CD14-positive monocyte (primary cell): ENCODE results near the gene PTPRN2. TPM values are rescaled to one million over a fixed set of nuclear protein-coding genes. Genes with fewer than 3 reads are reported as not detected.

Source experiments
- DNase-seq, 3 donors: peaks; one replicate each; pipeline ENCODE4 v3.0.0-alpha.2; 2011 to 2022
- H2AFZ ChIP-seq: 2 replicates; pipeline ENCODE4 v1.6.0; 2012; ENCODE audit warnings: mild to moderate bottlenecking, low read depth, low read length, inconsistent platforms; ENCODE audit not compliant: insufficient read depth, poor library complexity, severe bottlenecking
- H3K27ac ChIP-seq, 2 donors: 1 replicate in 1 of 2; 2 replicates in 1 of 2; pipeline ENCODE4 v1.5.1; 2012 to 2013; ENCODE audit warnings: low read length in 2 of 2, control low read depth in 1 of 2, inconsistent platforms in 1 of 2, low read depth in 1 of 2, mild to moderate bottlenecking in 1 of 2
- H3K27me3 ChIP-seq, 2 donors: one replicate each; pipeline versions ENCODE4 v1.6.0 to v1.6.1; 2011 to 2013; ENCODE audit warnings: low read length in 2 of 2; ENCODE audit not compliant: control insufficient read depth in 2 of 2, insufficient read depth in 2 of 2
- H3K36me3 ChIP-seq, 2 donors: replicated peaks in 1 of 2; 1 replicate in 1 of 2; 2 replicates in 1 of 2; pipeline versions ENCODE4 v1.5.1 to v1.6.1; 2012 to 2013; ENCODE audit warnings: low read length in 2 of 2, control low read depth in 1 of 2, inconsistent platforms in 1 of 2, mild to moderate bottlenecking in 1 of 2; ENCODE audit not compliant: insufficient read depth in 2 of 2, control insufficient read depth in 1 of 2
- H3K4me1 ChIP-seq, 2 donors: 1 replicate in 1 of 2; 2 replicates in 1 of 2; pipeline versions ENCODE4 v1.5.1 to v1.6.1; 2012 to 2013; ENCODE audit warnings: low read length in 2 of 2, control low read depth in 1 of 2, inconsistent platforms in 1 of 2, mild to moderate bottlenecking in 1 of 2, moderate library complexity in 1 of 2; ENCODE audit not compliant: insufficient read depth in 2 of 2, control insufficient read depth in 1 of 2
- H3K4me2 ChIP-seq: replicated peaks from 2 replicates; pipeline ENCODE3; 2012; ENCODE audit warnings: low read length, moderate library complexity, mild to moderate bottlenecking; ENCODE audit not compliant: poor library complexity, severe bottlenecking; ENCODE audit errors: extremely low read depth
- H3K4me3 ChIP-seq, 3 experiments: fragments of 200-600 bp in 1 of 3; sonication (generic) in 1 of 3; replicated peaks in 1 of 3; 1 replicate in 2 of 3; 2 replicates in 1 of 3; pipeline ENCODE4 v1.5.1; 2011 to 2013; ENCODE audit warnings: low read length in 3 of 3, mild to moderate bottlenecking in 3 of 3, control low read depth in 2 of 3, low read depth in 2 of 3, inconsistent platforms in 1 of 3, moderate library complexity in 1 of 3
- H3K79me2 ChIP-seq: 2 replicates; pipeline ENCODE4 v1.6.0; 2012; ENCODE audit warnings: mild to moderate bottlenecking, control low read depth, inconsistent platforms, low read length, moderate library complexity; ENCODE audit not compliant: insufficient read depth
- H3K9ac ChIP-seq: 2 replicates; pipeline ENCODE4 v1.6.0; 2017; ENCODE audit warnings: low read length, mild to moderate bottlenecking; ENCODE audit not compliant: insufficient read depth, poor library complexity, severe bottlenecking
- H3K9me3 ChIP-seq, 2 donors: replicated peaks in 1 of 2; 1 replicate in 1 of 2; 2 replicates in 1 of 2; pipeline versions ENCODE4 v1.5.1 to v1.6.1; 2012 to 2013; ENCODE audit warnings: low read length in 2 of 2, control low read depth in 1 of 2; ENCODE audit not compliant: control insufficient read depth in 1 of 2, insufficient read depth in 1 of 2
- H4K20me1 ChIP-seq: 2 replicates; pipeline ENCODE4 v1.6.0; 2012; ENCODE audit warnings: mild to moderate bottlenecking, low read length, control low read depth, moderate library complexity; ENCODE audit not compliant: insufficient read depth
- H3K27ac Mint-ChIP-seq, 7 donors: one replicate each; pipeline ENCODE4 v1.8.0; 2020; ENCODE audit warnings: mild to moderate bottlenecking in 7 of 7, mixed read lengths in 7 of 7, moderate library complexity in 6 of 7, inconsistent platforms in 2 of 7
- H3K27me3 Mint-ChIP-seq, 3 donors: one replicate each; pipeline ENCODE4 v1.8.0; 2021 to 2022; ENCODE audit warnings: low read depth in 3 of 3, mild to moderate bottlenecking in 3 of 3, mixed read lengths in 3 of 3, moderate library complexity in 3 of 3, inconsistent platforms in 1 of 3
- H3K36me3 Mint-ChIP-seq, 2 donors: one replicate each; pipeline ENCODE4 v1.8.0; 2020; ENCODE audit warnings: mixed read lengths in 2 of 2, inconsistent platforms in 1 of 2, mild to moderate bottlenecking in 1 of 2
- H3K4me1 Mint-ChIP-seq: one replicate; pipeline ENCODE4 v1.8.0; 2020; ENCODE audit warnings: mild to moderate bottlenecking, mixed read lengths
- H3K4me3 Mint-ChIP-seq, 2 donors: one replicate each; pipeline ENCODE4 v1.8.0; 2020; ENCODE audit warnings: mild to moderate bottlenecking in 2 of 2, mixed read lengths in 2 of 2, moderate library complexity in 1 of 2
- H3K9me3 Mint-ChIP-seq, 7 donors: one replicate each; pipeline ENCODE4 v1.8.0; 2020 to 2022; ENCODE audit warnings: mixed read lengths in 7 of 7, mild to moderate bottlenecking in 6 of 7, moderate library complexity in 6 of 7, inconsistent platforms in 2 of 7
- WGBS: methylation state at CpG from one replicate; pipeline ENCODE4 v1.1.5; 2013; ENCODE audit warnings: missing lambda C conversion rate; ENCODE audit not compliant: insufficient coverage; 5-methylcytosine and 5-hydroxymethylcytosine counted together
- intact Hi-C, 2 donors: fragments of 100-400 bp; cut with micrococcal nuclease; formaldehyde crosslinking; loops; one replicate each; pipeline versions ENCODE4 v1.15.0 to v1.15.1; 2023
- polyA plus RNA-seq, 3 donors: library from polyadenylated mRNA; depleted of rRNA in 1 of 3; unstranded in 2 of 3; stranded (reverse) in 1 of 3; fragments of 300-500 nt in 2 of 3; fragments of >200 nt in 1 of 3; fragmentation: Illumina TruSeq in 2 of 3; gene quantifications; 1 replicate in 2 of 3; 2 replicates in 1 of 3; pipeline ENCODE4 v1.2.3, GENCODE V29; 2012 to 2021
- TF ChIP-seq, protein P1 (sequence below): fragments of 200-600 bp; IDR thresholded peaks from one replicate; pipeline ENCODE4 v1.8.0; 2022; ENCODE audit warnings: antibody characterized with exemption, mild to moderate bottlenecking

Gene PTPRN2
- polyA plus RNA-seq, 3 donors: 0.25 to 1.4 (median 0.97) TPM

GRCh38 chr7:158251061-158251965 is 336.3 kb downstream of the PTPRN2 start:
- Histone ChIP-seq H3K9me3 (peaks cover 48 to 63% of the 10 kb centered on the region in 2 donors), H3K36me3 (no peaks in the 10 kb centered on the region), H3K27ac (no peak overlapping the region), H4K20me1 (no peaks in the 10 kb centered on the region), H3K4me1 (no peaks in the 10 kb centered on the region), H3K4me2 (no peak overlapping the region), H3K9ac (no peak overlapping the region), H3K79me2 (no peaks in the 10 kb centered on the region), H3K27me3 (no peaks in the 10 kb centered on the region), H2AFZ (no peak overlapping the region), H3K4me3 (no peak overlapping the region)
- Mint-ChIP-seq H3K36me3 (no peaks in the 10 kb centered on the region), H3K27ac (no peak overlapping the region), H3K4me1 (no peaks in the 10 kb centered on the region), H3K4me3 (no peak overlapping the region), H3K9me3 (peaks cover 16 to 38% (median 26%) of the 10 kb centered on the region in 7 donors), H3K27me3 (peaks cover 0 to 2% (median 0%) of the 10 kb centered on the region in 3 donors)
- no peak for DNase-seq
- 90% methylated on average over 14 of the region's 18 CpGs for WGBS
- intact Hi-C loops: no loop called here
- TF ChIP-seq, protein P1, sequence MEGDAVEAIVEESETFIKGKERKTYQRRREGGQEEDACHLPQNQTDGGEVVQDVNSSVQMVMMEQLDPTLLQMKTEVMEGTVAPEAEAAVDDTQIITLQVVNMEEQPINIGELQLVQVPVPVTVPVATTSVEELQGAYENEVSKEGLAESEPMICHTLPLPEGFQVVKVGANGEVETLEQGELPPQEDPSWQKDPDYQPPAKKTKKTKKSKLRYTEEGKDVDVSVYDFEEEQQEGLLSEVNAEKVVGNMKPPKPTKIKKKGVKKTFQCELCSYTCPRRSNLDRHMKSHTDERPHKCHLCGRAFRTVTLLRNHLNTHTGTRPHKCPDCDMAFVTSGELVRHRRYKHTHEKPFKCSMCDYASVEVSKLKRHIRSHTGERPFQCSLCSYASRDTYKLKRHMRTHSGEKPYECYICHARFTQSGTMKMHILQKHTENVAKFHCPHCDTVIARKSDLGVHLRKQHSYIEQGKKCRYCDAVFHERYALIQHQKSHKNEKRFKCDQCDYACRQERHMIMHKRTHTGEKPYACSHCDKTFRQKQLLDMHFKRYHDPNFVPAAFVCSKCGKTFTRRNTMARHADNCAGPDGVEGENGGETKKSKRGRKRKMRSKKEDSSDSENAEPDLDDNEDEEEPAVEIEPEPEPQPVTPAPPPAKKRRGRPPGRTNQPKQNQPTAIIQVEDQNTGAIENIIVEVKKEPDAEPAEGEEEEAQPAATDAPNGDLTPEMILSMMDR: no peak

GRCh38 chr7:158249692-158250091 is 337.9 kb downstream of the PTPRN2 start:
- Histone ChIP-seq H3K27me3 (no peaks in the 10 kb centered on the region), H3K4me3 (no peak overlapping the region), H3K9me3 (peaks cover 63 to 67% of the 10 kb centered on the region in 2 donors), H2AFZ (no peak overlapping the region), H3K4me2 (no peak overlapping the region), H3K4me1 (no peaks in the 10 kb centered on the region), H3K9ac (no peak overlapping the region), H3K36me3 (no peaks in the 10 kb centered on the region), H3K27ac (no peak overlapping the region), H3K79me2 (no peaks in the 10 kb centered on the region), H4K20me1 (no peaks in the 10 kb centered on the region)
- intact Hi-C loops: no loop called here
- TF ChIP-seq, protein P1: no peak
- H3K4me3 Mint-ChIP-seq: no peak overlapping the region
- peaks cover 16 to 33% (median 29%) of the 10 kb centered on the region in 7 donors for H3K9me3 Mint-ChIP-seq
- no peak overlapping the region for H3K27ac Mint-ChIP-seq
- no peaks in the 10 kb centered on the region for H3K36me3 Mint-ChIP-seq
- DNase-seq: no peak
- peaks cover 0 to 2% (median 0%) of the 10 kb centered on the region in 3 donors for H3K27me3 Mint-ChIP-seq
- 100% methylated on average over 1 of the region's 9 CpGs for WGBS
- H3K4me1 Mint-ChIP-seq: no peaks in the 10 kb centered on the region
